OCI-M1 (cell line): Measurements from ENCODE around the gene OR1E2.
"Not testable (repeated sequence)": the region's sequence is repeated elsewhere in the genome, so short reads cannot be mapped to it uniquely, and the experiment has no call there.

Source experiments
- DNase-seq: peaks from one replicate; lab custom pipeline; 2025; lab: John Stamatoyannopoulos, UW

Gene OR1E2

GRCh38 chr17:3433741-3434140, at the start of gene OR1E2:
TSS of gene OR1E2 (minus strand) at chr17:3433841. CDS start at chr17:3433841, 0 bp downstream.
- no peak for DNase-seq

- DNase-seq: no peak
These were observed 49.2 kb upstream of the OR1E2 start for GRCh38 chr17:3482852-3483251.

GRCh38 chr17:3479988-3480387, 46.3 kb upstream of the OR1E2 start:
- no peak for DNase-seq

- peak; percentile 64 for DNase-seq
These were observed 42.4 kb upstream of the OR1E2 start, which contains the start of gene ASPA for GRCh38 chr17:3475812-3476610. TSS of gene ASPA (plus strand) at chr17:3475997. CDS start at chr17:3476160, 163 bp downstream.

- no peak for DNase-seq
These were observed 41.6 kb upstream of the OR1E2 start for GRCh38 chr17:3475251-3475685.

GRCh38 chr17:3474212-3474611, 40.6 kb upstream of the OR1E2 start:
- DNase-seq: no peak

- no peak for DNase-seq
These were observed 38.5 kb upstream of the OR1E2 start for GRCh38 chr17:3472137-3472536.

- no peak for DNase-seq
These were observed 38.0 kb upstream of the OR1E2 start, which contains the start of gene SPATA22 for GRCh38 chr17:3471599-3471998. TSS of gene SPATA22 (minus strand) at chr17:3471819. CDS start at chr17:3469325, 2,494 bp downstream.

GRCh38 chr17:3469529-3469928, 35.9 kb upstream of the OR1E2 start:
- no peak for DNase-seq

- DNase-seq: not testable (repeated sequence)
These were observed 32.7 kb upstream of the OR1E2 start for GRCh38 chr17:3466355-3466754.

- peak; percentile 43 for DNase-seq
These were observed 14.5 kb upstream of the OR1E2 start for GRCh38 chr17:3448059-3448665.

- DNase-seq: peak; percentile 63
These were observed 14.0 kb upstream of the OR1E2 start for GRCh38 chr17:3447625-3448024.

GRCh38 chr17:3440451-3440850, 6.8 kb upstream of the OR1E2 start:
- DNase-seq: no peak

- DNase-seq: no peak
These were observed 4.7 kb upstream of the OR1E2 start for GRCh38 chr17:3438368-3438767.

- DNase-seq: peak; percentile 72
These were observed 426 bp downstream of the OR1E2 start for GRCh38 chr17:3433215-3433614.

- DNase-seq: no peak
These were observed 15.4 kb downstream of the OR1E2 start for GRCh38 chr17:3418222-3418621.

- no peak for DNase-seq
These were observed 18.0 kb downstream of the OR1E2 start for GRCh38 chr17:3415610-3416009.

GRCh38 chr17:3412216-3412615, 21.4 kb downstream of the OR1E2 start:
- not testable (repeated sequence) for DNase-seq

GRCh38 chr17:3411070-3411469, 22.6 kb downstream of the OR1E2 start, which contains the start of gene OR3A3:
TSS of gene OR3A3 (plus strand) at chr17:3411370.
- no peak for DNase-seq

- DNase-seq: not testable (repeated sequence)
These were observed 29.8 kb downstream of the OR1E2 start for GRCh38 chr17:3403856-3404255.

GRCh38 chr17:3401786-3402185, 31.9 kb downstream of the OR1E2 start:
- DNase-seq: no peak

- DNase-seq: no peak
These were observed 33.6 kb downstream of the OR1E2 start for GRCh38 chr17:3400055-3400454.

- no peak for DNase-seq
These were observed 35.3 kb downstream of the OR1E2 start, which contains the start of gene OR1E1 for GRCh38 chr17:3398310-3398709. TSS of gene OR1E1 (minus strand) at chr17:3398410. CDS start at chr17:3398410, 0 bp downstream.
